ENCODE data around the gene TP53INP2. TPM values are rescaled to one million over a fixed set of nuclear protein-coding genes. Genes with fewer than 3 reads are reported as not detected.
"Not testable (repeated sequence)": the region's sequence is repeated elsewhere in the genome, so short reads cannot be mapped to it uniquely, and the experiment has no call there.

The TP53INP2 gene, protein sequence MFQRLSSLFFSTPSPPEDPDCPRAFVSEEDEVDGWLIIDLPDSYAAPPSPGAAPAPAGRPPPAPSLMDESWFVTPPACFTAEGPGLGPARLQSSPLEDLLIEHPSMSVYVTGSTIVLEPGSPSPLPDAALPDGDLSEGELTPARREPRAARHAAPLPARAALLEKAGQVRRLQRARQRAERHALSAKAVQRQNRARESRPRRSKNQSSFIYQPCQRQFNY
- 100 to 1,000 TPM in 8 of 10 donors, 10 to 100 TPM in 2; 73.4 to 174 (median 136) TPM for total RNA-seq
- polyA plus RNA-seq, result 10 to 100 TPM; 31.7 to 48.8 TPM
- long read RNA-seq, donor 1, partial matches to known transcripts, result 5 of 57 reads
- long read RNA-seq, donor 1, other reads (novel, unspliced or antisense), result 52 of 57 reads
- long read RNA-seq, donor 2, partial matches to known transcripts, result 64 of 65 reads
- long read RNA-seq, donor 2, other reads (novel, unspliced or antisense), result 1 of 65 reads
- long read RNA-seq, donor 3, partial matches to known transcripts, result 157 of 161 reads
- long read RNA-seq, donor 3, other reads (novel, unspliced or antisense), result 4 of 161 reads

DNA sequence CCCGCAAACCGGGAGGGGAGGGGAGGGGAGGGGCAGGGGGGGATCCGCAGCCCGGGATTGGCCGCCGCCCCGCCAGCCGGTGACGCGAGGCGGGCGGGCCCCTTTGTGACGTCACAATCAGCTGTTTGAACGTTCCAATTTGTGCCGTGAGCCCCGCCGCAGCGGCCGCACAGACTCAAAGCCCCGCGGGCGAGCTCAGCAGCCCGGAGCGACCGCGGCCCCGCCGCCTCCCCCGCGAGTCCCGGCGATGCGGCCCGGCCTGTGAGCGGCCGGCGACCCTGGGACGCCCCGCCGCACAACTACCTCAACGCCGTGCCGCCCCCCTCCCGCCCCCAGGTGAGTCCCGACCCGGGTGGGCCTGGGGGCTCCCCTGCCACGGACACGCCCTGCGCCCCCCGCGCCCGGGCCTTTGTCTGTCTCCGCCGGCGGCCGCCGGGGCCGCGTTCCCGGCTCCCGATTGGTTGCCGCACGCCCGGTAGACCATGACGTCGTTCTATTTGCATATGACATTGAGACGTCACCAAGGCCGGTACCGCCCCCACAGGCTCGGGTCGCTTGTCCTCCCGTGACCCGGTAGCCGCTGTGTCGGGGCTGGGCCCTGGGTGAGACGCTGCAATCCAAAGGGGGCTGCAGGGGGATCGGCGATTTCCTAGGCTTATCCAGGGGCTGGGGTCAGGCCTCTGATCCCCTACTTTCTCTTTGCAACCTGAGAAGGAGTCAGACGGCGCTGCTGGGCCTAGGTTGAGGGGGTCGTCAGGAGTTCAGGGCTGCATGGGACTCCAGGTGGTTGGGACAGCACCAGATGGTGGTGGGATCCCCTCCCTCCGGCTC is at the start of gene TP53INP2:
Gene TP53INP2 (plus strand): TSS at position 168 of the 831 bp plus-strand sequence. CDS start 4,396 bp downstream, outside the sequence.
- ATAC-seq (peak; percentile 79 to 88 (median 86)), DNase-seq (peak; percentile 94 to 96)
- Histone ChIP-seq H3K36me3 (no peaks in the 10 kb centered on the region), H3K9me3 (no peaks in the 10 kb centered on the region), H3K27me3 (no peaks in the 10 kb centered on the region), H3K27ac (peak within 1 kb of the TSS; percentile 98 to 100 (median 100)), H3K4me3 (peak within 1 kb of the TSS; percentile 58 to 91 (median 79)), H3K4me1 (peaks cover 5 to 53% (median 43%) of the 10 kb centered on the region in 9 donors)
- WGBS, 2 donors, result 0 to 1% methylated on average over 64 to 81 of the region's 82 CpGs
- intact Hi-C loops (cut with DNase I), result loop anchor here in 9 of 10 donors (1.0 to 10.0 kb wide), 12 partner anchors 27 to 392 kb away; partner anchors contain the start of genes PIGU (in 2 of the 9) and MAP1LC3A (in 1 of the 9)
- TF ChIP-seq, protein P1, sequence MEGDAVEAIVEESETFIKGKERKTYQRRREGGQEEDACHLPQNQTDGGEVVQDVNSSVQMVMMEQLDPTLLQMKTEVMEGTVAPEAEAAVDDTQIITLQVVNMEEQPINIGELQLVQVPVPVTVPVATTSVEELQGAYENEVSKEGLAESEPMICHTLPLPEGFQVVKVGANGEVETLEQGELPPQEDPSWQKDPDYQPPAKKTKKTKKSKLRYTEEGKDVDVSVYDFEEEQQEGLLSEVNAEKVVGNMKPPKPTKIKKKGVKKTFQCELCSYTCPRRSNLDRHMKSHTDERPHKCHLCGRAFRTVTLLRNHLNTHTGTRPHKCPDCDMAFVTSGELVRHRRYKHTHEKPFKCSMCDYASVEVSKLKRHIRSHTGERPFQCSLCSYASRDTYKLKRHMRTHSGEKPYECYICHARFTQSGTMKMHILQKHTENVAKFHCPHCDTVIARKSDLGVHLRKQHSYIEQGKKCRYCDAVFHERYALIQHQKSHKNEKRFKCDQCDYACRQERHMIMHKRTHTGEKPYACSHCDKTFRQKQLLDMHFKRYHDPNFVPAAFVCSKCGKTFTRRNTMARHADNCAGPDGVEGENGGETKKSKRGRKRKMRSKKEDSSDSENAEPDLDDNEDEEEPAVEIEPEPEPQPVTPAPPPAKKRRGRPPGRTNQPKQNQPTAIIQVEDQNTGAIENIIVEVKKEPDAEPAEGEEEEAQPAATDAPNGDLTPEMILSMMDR (IDR thresholded peaks at IDR 0.05), result no peak

DNA sequence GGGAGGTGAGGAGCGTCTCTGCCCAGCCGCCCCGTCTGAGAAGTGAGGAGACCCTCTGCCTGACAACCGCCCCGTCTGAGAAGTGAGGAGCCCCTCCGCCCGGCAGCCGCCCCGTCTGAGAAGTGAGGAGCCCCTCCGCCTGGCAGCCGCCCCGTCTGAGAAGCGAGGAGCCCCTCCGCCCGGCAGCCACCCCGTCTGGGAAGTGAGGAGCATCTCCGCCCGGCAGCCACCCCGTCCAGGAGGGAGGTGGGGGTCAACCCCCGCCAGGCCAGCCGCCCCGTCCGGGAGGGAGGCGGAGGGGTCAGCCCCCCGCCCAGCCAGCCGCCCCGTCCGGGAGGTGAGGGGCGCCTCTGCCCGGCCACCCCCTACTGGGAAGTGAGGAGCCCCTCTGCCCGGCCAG is 45.5 kb upstream of the TP53INP2 start:
- H3K9me3 ChIP-seq; ATAC-seq; H3K4me3 ChIP-seq; H3K4me1 ChIP-seq; H3K27ac ChIP-seq; DNase-seq; intact Hi-C loops (cut with DNase I); H3K27me3 ChIP-seq: not testable (repeated sequence)
- peaks cover 0 to 26% (median 0%) of the 10 kb centered on the region in 9 donors for H3K36me3 ChIP-seq
- 95 to 96% methylated on average over 12 to 31 of the region's 31 CpGs for WGBS, 2 donors

DNA sequence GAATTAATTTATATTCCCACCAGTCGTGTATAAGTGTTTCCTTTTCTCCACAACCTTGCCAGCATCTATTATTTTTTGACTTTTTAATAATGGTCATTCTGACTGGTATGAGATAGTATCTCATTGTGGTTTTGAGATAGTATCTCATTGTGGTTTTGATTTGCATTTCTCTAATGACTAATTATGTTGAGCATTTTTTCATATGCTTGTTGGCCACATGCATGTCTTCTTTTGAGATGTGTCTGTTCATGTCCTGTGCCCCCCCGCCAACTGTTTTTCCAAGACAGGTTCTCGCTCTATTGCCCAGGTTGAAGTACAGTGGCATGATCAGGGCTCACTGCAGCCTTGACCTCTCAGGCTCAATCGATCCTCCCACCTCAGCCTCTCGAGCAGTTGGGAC is 42.3 kb upstream of the TP53INP2 start:
- H3K9me3 ChIP-seq; DNase-seq; H3K27me3 ChIP-seq; ATAC-seq; H3K4me3 ChIP-seq; H3K4me1 ChIP-seq; H3K27ac ChIP-seq; H3K36me3 ChIP-seq; intact Hi-C loops (cut with DNase I): not testable (repeated sequence)
- WGBS, 2 donors, result 90% methylated on average over 5 of the region's 5 CpGs

DNA sequence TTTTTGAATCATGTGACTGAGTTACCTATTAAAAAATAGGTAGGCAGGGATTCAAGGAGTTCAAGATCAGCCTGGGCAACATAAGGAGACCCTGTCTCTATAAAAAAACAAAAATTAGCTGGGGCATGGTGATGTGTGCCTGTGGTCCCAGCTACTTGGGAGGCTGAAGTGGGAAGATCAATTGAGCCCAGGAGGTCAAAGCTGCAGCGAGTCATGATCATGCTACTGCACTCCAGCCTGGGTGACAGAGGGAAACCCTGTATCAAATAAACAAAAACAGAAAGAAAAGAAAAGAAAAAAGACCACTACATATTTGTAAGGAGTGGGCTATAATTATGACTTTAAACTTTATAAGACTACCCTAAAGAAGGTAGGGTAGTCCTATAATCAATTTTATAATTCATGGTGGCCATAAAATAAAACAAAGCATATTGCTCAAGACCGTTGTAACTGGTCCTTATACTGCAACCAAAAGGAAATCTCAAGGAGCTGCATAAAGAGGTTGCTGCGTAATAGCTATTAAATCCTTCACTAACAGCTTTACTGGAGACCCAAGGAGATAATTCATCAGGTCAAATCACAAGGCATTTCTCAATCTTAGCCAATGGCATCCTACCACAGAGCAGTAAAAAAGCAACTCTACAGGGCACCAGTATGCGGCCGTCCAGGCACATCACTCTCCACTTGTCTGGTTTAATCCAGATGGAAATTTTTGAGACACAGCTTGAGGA is 40.8 kb upstream of the TP53INP2 start:
- no peak overlapping the region for H3K27ac ChIP-seq
- H3K36me3 ChIP-seq, result no peaks in the 10 kb centered on the region
- TF ChIP-seq, protein P1 (IDR thresholded peaks at IDR 0.05), result no peak
- ATAC-seq (no peak), DNase-seq (no peak)
- intact Hi-C loops (cut with DNase I), result no loop called here
- no peaks in the 10 kb centered on the region for H3K4me1 ChIP-seq
- no peaks in the 10 kb centered on the region for H3K9me3 ChIP-seq
- H3K4me3 ChIP-seq, result no peak overlapping the region
- H3K27me3 ChIP-seq, result no peaks in the 10 kb centered on the region
- 92 to 94% methylated on average over 5 of the region's 5 CpGs for WGBS, 2 donors

DNA sequence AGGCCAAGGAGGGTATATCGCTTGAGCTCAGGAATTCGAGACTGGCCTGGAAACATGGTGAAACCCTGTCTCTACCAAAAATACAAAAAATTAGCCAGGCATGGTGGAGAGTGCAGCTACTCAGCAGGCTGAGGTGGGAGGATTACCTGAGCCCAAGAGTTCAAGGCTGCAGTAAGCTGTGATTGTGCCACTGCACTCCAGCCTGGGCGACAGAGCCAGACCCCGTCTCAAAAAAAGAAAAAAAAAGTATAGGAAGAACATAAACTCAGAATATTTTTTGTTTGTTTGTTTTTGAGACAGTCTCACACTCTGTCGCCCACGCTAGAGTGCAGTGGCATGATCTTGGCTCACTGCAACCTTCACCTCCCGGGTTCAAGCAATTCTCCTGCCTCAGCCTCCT is 39.4 kb upstream of the TP53INP2 start:
- H3K4me3 ChIP-seq; intact Hi-C loops (cut with DNase I); H3K4me1 ChIP-seq; H3K36me3 ChIP-seq; ATAC-seq; H3K9me3 ChIP-seq; H3K27ac ChIP-seq; H3K27me3 ChIP-seq; DNase-seq: not testable (repeated sequence)
- 97 to 99% methylated on average over 7 of the region's 7 CpGs for WGBS, 2 donors

All from heart right ventricle (tissue), 16 donors.